ENCODE results near the gene ICA1L.

DNA sequence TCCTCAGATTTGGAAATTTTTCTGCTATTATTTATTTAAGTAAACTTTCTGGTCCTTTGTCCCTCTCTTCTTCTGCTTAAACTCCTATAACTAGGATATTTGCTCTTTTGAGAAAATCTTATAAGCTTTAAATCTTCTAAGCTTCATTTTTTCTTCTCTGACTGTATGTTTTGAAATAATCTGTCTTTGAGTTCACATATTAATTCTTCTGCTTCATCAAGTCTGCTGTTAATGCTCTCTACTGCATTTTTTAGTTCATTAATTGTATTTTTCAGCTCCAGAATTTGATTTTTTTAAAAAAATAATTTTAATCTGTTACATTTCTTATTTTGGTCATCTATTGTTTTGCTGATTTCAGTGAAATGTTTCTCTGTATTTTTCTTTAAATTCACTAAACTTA is 28.9 kb downstream of the ICA1L start:
- TF ChIP-seq, protein P1, sequence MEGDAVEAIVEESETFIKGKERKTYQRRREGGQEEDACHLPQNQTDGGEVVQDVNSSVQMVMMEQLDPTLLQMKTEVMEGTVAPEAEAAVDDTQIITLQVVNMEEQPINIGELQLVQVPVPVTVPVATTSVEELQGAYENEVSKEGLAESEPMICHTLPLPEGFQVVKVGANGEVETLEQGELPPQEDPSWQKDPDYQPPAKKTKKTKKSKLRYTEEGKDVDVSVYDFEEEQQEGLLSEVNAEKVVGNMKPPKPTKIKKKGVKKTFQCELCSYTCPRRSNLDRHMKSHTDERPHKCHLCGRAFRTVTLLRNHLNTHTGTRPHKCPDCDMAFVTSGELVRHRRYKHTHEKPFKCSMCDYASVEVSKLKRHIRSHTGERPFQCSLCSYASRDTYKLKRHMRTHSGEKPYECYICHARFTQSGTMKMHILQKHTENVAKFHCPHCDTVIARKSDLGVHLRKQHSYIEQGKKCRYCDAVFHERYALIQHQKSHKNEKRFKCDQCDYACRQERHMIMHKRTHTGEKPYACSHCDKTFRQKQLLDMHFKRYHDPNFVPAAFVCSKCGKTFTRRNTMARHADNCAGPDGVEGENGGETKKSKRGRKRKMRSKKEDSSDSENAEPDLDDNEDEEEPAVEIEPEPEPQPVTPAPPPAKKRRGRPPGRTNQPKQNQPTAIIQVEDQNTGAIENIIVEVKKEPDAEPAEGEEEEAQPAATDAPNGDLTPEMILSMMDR (IDR thresholded peaks at IDR 0.05), result no peak
- TF ChIP-seq POLR2AphosphoS5 (IDR thresholded peaks at IDR 0.05), result no peak
- no peak for TF ChIP-seq POLR2A (IDR thresholded peaks at IDR 0.05)

Measured in stomach (tissue), 4 donors.